Lower lobe of right lung (tissue), 2 donors: ENCODE results near the gene COG1. TPM values are rescaled to one million over a fixed set of nuclear protein-coding genes. Genes with fewer than 3 reads are reported as not detected.

Experiments used
- ATAC-seq, 2 donors: fragments of 200-7000 bp; cut with Tn5 transposase; one replicate each; pipeline ENCODE4 v1.9.1; 2020 to 2022; ENCODE audit warnings: mild to moderate bottlenecking in 2 of 2, moderate library complexity in 2 of 2
- DNase-seq: peaks from one replicate; pipeline ENCODE4 v3.0.0-alpha.2; 2020
- H3K27ac ChIP-seq: fragments of 200-600 bp; one replicate; pipeline ENCODE4 v1.8.0; 2022
- H3K27me3 ChIP-seq: fragments of 200-600 bp; one replicate; pipeline ENCODE4 v1.8.0; 2022; ENCODE audit warnings: low read depth
- H3K36me3 ChIP-seq: fragments of 200-600 bp; one replicate; pipeline ENCODE4 v1.8.0; 2022; ENCODE audit warnings: mild to moderate bottlenecking
- H3K4me1 ChIP-seq: fragments of 200-600 bp; one replicate; pipeline ENCODE4 v1.8.0; 2022
- H3K4me3 ChIP-seq: fragments of 200-600 bp; one replicate; pipeline ENCODE4 v1.8.0; 2022; ENCODE audit warnings: mild to moderate bottlenecking
- H3K9me3 ChIP-seq: fragments of 200-600 bp; one replicate; pipeline ENCODE4 v1.8.0; 2022
- CTCF ChIP-seq: fragments of 200-600 bp; IDR thresholded peaks from one replicate; pipeline ENCODE4 v1.8.0; 2022; ENCODE audit warnings: antibody characterized with exemption, mild to moderate bottlenecking
- intact Hi-C: fragments of 100-400 bp; cut with DNase I; formaldehyde crosslinking; loops from one replicate; pipeline ENCODE4 v1.11.0; 2022
- total RNA-seq: library from RNA; stranded (reverse); fragmentation: NEBNext Ultra II Directional; extraction: Animal tissue kit (Norgen Biotek cat#: 25700); gene quantifications from one replicate; pipeline ENCODE4 v1.2.1, GENCODE V29; 2021
- donor health status: DM: no; HTN: yes; CAD: no; lungs with severe emphysema.

Gene COG1
- total RNA-seq, 1 donor from 2014 or later = 36.4 TPM

GRCh38 chr17:73240561-73240960 is 47.7 kb downstream of the COG1 start:
- Histone ChIP-seq H3K4me3 (no peak overlapping the region), H3K4me1 (no peaks in the 10 kb centered on the region), H3K27ac (no peak overlapping the region), H3K27me3 (no peaks in the 10 kb centered on the region), H3K9me3 (no peaks in the 10 kb centered on the region), H3K36me3 (peaks cover 58% of the 10 kb centered on the region)
- ATAC-seq = no peak
- no peak for DNase-seq
- intact Hi-C loops = no loop called here
- TF ChIP-seq CTCF = no peak

GRCh38 chr17:73247726-73248125 is 54.9 kb downstream of the COG1 start:
- Histone ChIP-seq H3K36me3 (peaks cover 54% of the 10 kb centered on the region), H3K4me3 (no peak overlapping the region), H3K9me3 (no peaks in the 10 kb centered on the region), H3K4me1 (no peaks in the 10 kb centered on the region), H3K27me3 (no peaks in the 10 kb centered on the region), H3K27ac (no peak overlapping the region)
- TF ChIP-seq CTCF = no peak
- intact Hi-C loops = no loop called here
- ATAC-seq = no peak
- DNase-seq = no peak

- DNase-seq = no peak
- Histone ChIP-seq H3K4me3 (no peak overlapping the region), H3K27me3 (no peaks in the 10 kb centered on the region), H3K36me3 (peaks cover 50% of the 10 kb centered on the region), H3K9me3 (no peaks in the 10 kb centered on the region), H3K4me1 (no peaks in the 10 kb centered on the region), H3K27ac (no peak overlapping the region)
- no peak for TF ChIP-seq CTCF
- ATAC-seq = no peak
- intact Hi-C loops = no loop called here
Observed at GRCh38 chr17:73248532-73248931, 55.7 kb downstream of the COG1 start.

- no peak for DNase-seq
- Histone ChIP-seq H3K27me3 (no peaks in the 10 kb centered on the region), H3K9me3 (no peaks in the 10 kb centered on the region), H3K4me3 (no peak overlapping the region), H3K4me1 (no peaks in the 10 kb centered on the region), H3K36me3 (peaks cover 43% of the 10 kb centered on the region), H3K27ac (no peak overlapping the region)
- ATAC-seq = no peak
- no peak for TF ChIP-seq CTCF
- intact Hi-C loops = no loop called here
Observed at GRCh38 chr17:73249700-73250099, 56.8 kb downstream of the COG1 start.

GRCh38 chr17:73250851-73251640 is 58.2 kb downstream of the COG1 start:
- no peaks in the 10 kb centered on the region for H3K4me1 ChIP-seq
- H3K9me3 ChIP-seq = no peaks in the 10 kb centered on the region
- H3K27ac ChIP-seq = no peak overlapping the region
- H3K4me3 ChIP-seq = no peak overlapping the region
- no peaks in the 10 kb centered on the region for H3K27me3 ChIP-seq
- H3K36me3 ChIP-seq = peaks cover 29% of the 10 kb centered on the region
- DNase-seq = no peak
- intact Hi-C loops = no loop called here
- TF ChIP-seq CTCF = no peak
- no peak for ATAC-seq
